Measurements from ENCODE around the gene GOLGA7B.

The GOLGA7B gene

DNA sequence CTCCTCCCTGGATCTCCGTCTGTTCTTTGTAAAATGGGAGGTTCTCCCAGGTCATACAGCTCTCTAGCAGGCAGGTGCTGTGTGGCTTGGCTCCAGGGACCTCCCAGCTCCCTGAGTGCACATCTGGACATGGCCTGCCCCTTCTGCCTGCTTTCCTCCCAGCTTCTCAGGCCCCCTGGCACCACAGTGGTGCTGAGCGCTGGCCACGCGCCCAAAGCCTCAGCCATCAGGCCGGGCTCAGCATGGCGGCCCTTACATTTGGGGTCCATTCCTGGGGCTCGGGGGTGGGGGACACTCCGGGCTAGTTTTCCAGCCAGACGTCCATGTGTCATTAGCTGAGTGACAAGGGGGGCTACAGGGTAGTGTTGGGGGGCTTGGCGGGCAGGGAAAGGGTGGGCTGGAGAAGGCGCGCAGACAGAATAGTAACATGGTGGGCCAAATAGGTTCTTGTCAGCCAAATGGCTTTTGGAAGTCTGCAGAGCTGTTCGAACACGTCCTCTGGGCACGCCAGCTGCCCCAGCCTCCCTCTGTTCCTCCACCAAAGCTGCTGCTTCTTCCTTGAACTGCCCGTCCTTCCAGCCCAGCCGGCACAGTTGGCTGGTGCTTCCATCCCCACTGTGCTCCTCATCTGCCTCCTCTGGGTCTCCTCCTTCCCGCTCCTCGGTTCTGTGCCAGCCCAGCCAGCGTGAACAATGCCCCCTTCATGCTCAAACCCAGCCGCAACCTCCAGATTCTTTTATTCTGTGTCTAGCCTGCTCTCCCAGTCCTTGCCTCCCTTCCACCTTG, 65.9 kb downstream of the GOLGA7B start:
- Mint-ChIP-seq H3K36me3 (ENCODE audit: low read depth) (no peaks in the 10 kb centered on the region), H3K27me3 (ENCODE audit: low read depth) (peaks cover 59% of the 10 kb centered on the region), H3K27ac (no peak overlapping the region), H3K4me1 (no peaks in the 10 kb centered on the region), H3K4me3 (no peak overlapping the region), H3K9me3 (no peaks in the 10 kb centered on the region)
- no peak for TF ChIP-seq CTCF (IDR thresholded peaks at IDR 0.05; ENCODE audit: unreplicated experiment in 3 of 3)

- Mint-ChIP-seq H3K27ac (no peak overlapping the region), H3K9me3 (no peaks in the 10 kb centered on the region), H3K4me3 (no peak overlapping the region), H3K4me1 (no peaks in the 10 kb centered on the region), H3K27me3 (ENCODE audit: low read depth) (peaks cover 63% of the 10 kb centered on the region), H3K36me3 (ENCODE audit: low read depth) (no peaks in the 10 kb centered on the region)
- TF ChIP-seq CTCF (IDR thresholded peaks at IDR 0.05; ENCODE audit: unreplicated experiment in 3 of 3) = no peak
Observed at GRCh38 chr10:97916586-97916985, 66.9 kb downstream of the GOLGA7B start.

DNA sequence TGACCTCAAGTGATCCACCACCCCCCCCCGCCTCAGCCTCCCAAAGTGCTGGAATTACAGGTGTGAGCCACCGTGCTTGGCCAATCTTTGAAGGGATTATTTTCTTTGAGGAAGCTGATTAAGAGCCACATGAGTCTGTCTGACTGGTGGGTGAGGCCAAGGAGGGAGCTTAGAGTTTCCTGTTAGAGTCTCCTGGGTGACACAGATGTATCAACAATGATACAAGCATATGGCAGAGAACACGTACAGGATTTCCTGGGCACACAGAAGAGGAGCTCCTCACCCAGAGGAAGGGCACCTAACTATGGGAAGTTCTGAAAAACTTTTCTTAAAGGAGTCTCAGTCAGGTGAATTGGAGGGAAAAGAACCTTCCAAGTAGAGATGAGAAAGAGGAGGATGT, 69.4 kb downstream of the GOLGA7B start:
- Mint-ChIP-seq H3K4me1 (no peaks in the 10 kb centered on the region), H3K36me3 (ENCODE audit: low read depth) (no peaks in the 10 kb centered on the region), H3K4me3 (no peak overlapping the region), H3K27me3 (ENCODE audit: low read depth) (peaks cover 53% of the 10 kb centered on the region), H3K9me3 (no peaks in the 10 kb centered on the region), H3K27ac (no peak overlapping the region)
- no peak for TF ChIP-seq CTCF (IDR thresholded peaks at IDR 0.05; ENCODE audit: unreplicated experiment in 3 of 3)

- Mint-ChIP-seq H3K9me3 (no peaks in the 10 kb centered on the region), H3K27ac (no peak overlapping the region), H3K36me3 (ENCODE audit: low read depth) (no peaks in the 10 kb centered on the region), H3K27me3 (ENCODE audit: low read depth) (peaks cover 57% of the 10 kb centered on the region), H3K4me3 (no peak overlapping the region), H3K4me1 (no peaks in the 10 kb centered on the region)
- TF ChIP-seq CTCF (IDR thresholded peaks at IDR 0.05; ENCODE audit: unreplicated experiment in 3 of 3) = no peak
Observed at GRCh38 chr10:97920865-97921264, 71.2 kb downstream of the GOLGA7B start.

Data from nephron (organoid).